OCI-M2 (cell line): ENCODE measurements around the gene MAP3K13.
"Not testable (repeated sequence)": the region's sequence is repeated elsewhere in the genome, so short reads cannot be mapped to it uniquely, and the experiment has no call there.

Experiments used
- DNase-seq: peaks from one replicate; lab custom pipeline; 2025; ENCODE audit not compliant: unreplicated experiment; lab: John Stamatoyannopoulos, UW

Gene MAP3K13

DNA sequence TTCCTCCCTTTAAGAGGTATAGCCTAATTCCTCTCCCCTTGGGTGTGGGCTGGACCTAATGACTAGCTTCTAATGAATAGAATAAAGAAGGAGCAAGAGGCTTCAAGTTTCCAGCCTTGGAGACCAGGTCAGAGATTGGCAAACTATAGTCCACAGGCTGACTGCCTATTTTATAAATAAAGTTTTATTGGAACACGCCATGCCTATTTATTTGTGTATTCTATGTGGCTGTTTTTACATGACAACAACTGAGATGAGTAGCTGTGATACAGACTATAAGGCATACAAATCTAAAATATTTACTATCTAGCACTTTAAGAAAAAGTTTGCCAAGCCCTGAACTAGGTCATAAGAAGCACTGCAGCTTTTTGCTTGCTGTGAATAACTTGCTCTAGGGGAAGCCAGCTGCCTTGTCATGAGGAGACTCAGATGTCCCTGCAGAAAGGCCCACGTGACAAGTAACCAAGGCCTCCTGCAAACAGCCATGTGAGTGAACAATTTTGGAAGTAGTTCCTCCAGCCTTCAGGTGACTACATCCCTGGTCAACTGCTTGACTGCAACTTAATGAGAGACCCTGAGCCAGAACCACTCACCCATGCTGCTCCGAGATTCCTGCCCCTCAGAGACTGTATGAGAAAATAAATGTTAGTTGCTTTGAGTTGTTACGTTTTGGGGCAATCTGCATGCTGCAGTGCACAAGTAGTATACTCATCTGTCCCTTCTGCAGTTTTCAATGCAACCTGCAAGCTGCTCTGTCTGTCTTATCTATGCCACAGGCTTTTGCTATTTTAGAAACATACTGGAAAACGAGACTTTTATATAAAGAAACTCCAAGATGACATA lies 21.1 kb upstream of the MAP3K13 start:
- no peak for DNase-seq

DNA sequence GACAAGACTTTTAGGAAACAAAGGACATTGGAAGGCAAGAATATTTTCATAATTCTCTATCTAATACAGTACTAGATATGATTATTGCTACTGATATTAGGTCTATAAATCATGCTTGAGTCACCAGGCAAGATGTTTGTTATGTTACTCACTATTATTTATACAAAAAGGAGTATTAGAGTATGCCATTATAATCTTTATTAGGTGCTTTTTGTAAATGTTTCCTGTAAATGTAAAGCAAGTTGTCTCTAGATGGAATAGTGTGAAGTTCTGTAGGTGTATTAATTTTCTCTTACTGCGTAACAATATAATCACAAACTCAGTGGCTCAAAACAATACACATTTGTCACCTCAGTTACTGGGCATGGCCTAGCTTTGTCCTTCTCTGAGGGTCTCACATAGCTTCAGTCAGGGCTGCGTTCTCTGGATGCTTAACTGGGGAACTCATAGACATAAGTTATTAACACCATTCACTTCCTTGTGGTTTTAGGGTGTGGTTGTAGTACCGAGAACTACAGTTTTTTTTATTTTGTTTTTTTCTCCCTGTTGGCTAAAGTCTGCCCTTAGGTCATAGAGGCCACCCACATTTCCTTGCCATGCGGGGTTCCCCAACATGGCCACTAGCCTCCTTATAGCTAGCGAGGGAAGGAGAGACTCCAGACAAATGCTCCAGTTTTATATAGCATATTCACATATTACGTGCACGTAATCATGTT lies 20.3 kb upstream of the MAP3K13 start:
- DNase-seq = no peak

DNA sequence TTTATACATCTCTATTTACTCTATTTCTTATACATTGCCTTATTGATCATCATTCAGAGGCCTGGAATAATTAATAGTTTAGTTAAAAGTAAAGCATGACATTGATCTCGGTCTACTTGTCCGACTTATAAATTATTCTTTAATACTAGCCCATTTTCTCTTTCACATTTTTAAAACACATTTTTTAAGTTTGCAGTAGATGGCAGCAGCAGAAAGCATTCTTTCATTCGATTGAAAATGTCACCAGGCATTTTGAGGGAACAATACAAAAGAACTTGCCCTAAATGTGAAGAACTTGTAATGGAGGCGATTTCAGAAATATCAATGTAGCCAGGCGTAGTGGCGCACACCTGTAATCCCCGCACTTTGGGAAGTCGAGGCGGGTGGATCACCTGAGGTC lies 15.5 kb upstream of the MAP3K13 start:
- no peak for DNase-seq

DNA sequence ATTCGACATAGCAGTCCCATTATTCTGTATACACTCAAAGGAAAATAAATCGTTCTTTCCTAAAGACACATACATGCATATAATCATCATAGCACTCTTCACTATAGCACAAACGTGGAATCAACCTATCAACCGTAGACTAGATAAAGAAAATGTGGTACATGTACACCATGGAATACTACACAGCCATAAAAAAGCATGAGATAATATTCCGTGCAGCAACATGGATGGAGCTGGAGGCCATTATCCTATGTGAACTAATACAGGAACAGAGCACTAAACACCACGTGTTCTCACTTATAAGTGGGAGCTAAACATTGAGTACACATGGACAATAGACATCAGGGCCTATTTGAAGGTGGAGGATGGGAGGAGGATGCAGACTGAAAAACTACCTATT lies 12.1 kb upstream of the MAP3K13 start:
- DNase-seq = no peak

DNA sequence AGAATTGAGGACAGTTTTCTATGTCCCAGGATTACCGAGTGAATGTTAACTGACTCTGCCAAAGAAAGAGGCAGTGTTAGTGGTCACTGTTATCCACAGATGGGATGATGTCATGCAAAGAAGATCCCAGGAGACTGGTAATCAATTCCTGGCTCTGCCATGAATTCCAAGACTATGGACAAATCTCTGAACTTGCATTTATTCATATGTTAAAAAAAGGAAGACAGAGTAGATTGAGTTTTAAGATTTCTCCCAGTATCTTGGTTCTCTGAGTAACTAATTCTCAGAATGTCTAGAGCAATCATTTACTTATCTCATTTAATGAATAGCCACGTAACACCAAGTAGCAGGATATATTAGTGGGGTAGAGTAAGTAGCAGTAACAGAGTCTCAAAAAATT lies 11.5 kb upstream of the MAP3K13 start:
- no peak for DNase-seq

DNA sequence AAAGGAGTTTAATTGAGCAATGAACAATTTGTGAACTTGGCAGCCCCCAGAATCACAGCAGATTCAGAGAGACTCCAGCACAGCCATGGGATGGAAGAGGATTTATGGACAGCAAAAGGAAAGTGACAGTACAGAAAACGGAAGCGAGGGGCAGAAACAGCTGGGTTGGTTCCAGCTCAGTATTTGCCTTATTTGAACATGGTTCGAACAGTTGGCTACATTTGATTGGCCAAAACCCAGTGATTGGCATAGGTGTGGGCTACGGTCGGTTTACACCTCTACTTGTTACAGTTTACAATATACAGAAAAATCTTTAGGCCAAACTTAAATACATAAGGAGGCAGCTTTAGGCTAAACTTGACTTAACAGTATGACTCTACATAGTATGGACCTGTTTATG lies 9.7 kb upstream of the MAP3K13 start:
- no peak for DNase-seq

DNA sequence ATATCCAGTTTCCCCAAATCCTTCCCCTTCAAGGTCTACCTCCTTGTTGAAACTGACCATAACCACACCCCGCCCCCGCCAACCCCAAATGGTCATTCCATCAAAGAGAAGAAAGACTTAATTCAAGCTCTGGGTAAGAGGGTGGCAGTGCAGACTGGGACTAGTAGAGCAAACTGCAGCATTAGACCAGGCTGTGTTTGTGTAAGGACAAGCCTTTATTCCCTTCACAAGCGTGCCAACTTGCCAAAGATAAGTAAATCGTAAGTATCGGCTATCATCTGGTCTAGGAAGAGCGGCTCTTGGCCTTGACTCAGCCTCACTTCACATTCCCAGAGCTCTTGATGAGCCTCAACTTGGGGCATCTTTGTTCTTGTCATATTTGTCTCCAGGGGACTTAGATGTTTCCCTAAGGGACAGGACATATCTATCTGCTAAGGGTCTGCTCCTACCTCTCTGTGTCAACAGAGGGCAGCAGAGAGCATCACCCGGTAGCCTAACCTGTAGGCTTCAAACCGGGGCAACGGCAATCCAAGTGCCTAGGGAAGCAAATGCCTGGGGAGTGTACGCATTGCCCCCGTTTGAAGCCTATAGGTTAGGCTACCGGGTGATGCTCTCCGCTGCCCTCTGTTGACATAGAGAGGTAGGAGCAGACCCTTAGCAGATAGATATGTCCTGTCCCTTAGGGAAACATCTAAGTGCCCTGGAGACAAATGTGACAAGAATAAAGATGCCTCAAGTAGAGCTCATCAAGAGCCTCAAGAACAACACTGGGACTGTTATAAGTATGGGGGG lies 8.9 kb upstream of the MAP3K13 start:
- peak; percentile 14 for DNase-seq

DNA sequence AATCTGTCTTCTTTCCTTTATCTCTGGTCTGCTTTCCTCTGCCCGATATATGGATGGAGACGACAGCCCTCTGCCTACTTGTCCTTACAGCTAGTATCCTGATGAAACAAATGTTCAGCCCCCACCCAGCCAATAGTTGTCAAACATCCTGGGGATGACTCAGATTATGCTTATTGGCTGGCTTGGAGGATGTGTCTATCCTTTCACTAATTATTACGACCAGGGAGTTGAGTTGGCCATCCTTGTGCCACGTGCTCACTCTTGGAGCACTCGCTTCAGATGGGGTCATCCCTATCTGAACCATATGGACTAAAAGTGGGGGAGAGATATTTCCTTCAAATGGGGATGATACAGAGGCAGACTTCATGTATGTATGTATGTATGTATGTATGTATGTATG lies 6.4 kb upstream of the MAP3K13 start:
- DNase-seq = no peak

DNA sequence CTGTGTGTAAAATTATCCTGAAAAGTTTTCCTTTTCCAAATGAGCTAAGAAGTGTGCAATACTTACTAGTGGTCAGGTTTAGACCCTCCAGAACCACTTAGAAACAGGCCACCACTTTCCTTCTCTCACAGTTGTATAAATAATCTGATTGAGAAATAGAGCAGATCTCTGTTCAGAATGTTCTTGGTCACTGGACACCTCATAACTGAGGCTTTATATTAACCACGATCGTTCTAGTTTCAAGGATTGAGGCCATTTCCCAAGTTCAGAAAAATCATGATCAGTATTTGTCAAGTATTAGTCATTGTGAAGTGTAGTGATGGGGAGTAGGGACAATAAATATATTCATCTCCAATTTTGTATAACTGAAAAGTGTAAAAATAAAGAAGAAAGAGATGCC lies 1.0 kb upstream of the MAP3K13 start:
- DNase-seq = no peak

DNA sequence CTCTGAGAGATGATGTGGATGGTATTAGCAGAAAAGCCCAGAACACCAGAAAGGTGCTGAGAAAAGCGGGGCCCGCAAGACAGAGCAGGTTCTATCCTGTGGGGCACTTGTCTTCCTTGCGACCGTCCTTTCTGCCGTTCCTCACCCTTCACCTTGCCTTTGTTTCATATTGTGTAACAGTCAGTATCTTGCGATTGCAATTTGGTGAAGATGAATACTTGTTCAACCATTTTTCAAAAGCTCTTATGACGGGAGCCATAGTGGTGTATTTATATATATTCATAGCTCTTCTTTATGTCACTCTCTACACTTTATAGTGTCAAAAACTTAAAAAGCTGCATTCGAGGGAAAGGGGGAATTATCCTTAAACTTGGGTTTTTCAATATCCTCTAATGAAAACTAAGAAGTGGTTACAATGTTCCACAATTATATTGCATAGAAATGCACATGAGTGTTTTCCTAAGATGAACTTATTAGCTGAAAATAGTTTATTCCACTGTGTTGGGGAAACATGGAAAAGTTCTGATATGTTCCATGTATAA lies 797 bp downstream of the MAP3K13 start:
- DNase-seq = no peak

DNA sequence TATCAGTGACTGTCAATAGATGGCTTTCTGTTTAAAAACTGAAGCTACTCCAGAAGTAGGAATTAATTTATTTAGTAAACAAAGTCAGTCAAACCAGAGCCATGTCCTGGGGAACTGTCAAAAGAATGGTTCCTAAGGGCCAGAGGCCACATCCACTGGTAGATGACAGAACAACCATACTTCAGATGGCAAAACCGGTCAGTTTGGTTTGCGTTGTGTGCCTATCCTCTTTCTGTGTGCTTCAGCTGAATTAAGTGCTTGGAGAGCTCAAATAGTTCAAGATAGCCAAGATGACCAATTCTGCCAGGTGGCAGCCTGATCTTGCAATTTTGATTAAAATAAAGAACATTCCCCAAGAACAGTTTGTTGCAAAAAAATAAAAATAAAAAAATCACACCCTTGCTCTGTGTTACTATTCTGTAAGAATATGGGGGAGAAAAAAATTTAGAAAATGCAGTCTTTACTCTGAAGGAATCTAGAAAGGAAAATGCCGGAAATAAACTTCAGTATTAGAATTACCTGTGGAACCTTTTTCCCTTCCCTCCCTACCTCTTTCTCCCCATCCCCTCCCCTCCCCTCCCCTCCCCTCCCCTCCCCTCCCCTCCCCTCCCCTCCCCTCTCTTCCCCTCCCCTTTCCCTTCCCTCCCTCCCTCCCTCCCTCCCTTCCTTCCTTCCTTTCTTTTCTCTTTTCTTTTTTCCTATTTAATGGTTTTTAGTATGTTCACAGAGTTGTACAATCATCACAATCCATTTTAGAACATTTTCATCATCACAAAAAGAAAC lies 2.5 kb downstream of the MAP3K13 start:
- DNase-seq = no peak

DNA sequence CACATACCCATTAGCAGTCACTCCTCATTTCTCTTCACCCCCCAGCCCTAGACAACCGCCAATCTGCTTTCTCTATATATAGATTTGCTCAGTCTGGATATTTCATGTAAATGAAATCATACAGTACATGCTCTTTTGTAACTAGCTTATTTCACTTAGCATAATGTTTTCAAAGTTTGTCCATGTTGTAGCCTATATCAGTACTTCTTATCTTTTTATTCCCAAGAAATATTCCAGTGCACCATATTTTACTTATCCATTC lies 3.1 kb downstream of the MAP3K13 start:
- no peak for DNase-seq

DNA sequence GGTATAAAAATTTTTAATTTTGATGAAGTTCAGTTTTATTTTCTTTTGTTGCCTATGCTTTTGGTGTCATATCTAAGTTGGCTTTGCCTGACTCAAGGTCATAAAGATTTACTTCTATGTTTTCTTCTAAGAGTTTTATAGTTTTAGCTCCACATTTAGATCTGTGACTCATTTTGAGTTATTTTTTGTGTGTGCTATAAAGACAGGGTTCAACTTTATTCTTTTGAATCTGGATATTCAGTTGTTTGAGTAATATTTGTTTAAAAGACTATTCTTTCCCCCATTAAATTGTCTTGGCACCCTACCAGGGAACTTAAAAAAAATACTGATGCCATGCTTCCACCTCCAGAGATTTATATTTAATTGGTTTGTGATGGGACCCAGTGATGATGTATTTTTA lies 4.0 kb downstream of the MAP3K13 start:
- no peak for DNase-seq

DNA sequence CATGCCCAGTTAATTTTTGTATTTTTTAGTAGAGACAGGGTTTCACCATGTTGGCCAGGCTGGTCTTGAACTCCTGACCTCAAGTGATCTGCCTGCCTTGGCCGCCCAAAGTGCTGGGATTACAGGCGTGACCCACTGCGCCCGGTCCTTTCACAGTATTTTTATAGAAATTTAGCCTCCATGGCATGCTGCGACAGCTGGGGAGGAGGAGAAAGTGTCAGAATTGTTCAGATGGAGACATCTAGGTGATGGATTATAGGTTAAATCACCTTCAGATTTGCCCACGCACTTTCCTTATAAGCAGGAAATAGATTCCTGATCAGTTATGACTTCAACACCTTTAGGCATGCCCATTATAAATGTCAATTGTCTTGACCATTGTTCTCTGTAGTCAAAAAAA lies 7.4 kb downstream of the MAP3K13 start:
- not testable (repeated sequence) for DNase-seq

DNA sequence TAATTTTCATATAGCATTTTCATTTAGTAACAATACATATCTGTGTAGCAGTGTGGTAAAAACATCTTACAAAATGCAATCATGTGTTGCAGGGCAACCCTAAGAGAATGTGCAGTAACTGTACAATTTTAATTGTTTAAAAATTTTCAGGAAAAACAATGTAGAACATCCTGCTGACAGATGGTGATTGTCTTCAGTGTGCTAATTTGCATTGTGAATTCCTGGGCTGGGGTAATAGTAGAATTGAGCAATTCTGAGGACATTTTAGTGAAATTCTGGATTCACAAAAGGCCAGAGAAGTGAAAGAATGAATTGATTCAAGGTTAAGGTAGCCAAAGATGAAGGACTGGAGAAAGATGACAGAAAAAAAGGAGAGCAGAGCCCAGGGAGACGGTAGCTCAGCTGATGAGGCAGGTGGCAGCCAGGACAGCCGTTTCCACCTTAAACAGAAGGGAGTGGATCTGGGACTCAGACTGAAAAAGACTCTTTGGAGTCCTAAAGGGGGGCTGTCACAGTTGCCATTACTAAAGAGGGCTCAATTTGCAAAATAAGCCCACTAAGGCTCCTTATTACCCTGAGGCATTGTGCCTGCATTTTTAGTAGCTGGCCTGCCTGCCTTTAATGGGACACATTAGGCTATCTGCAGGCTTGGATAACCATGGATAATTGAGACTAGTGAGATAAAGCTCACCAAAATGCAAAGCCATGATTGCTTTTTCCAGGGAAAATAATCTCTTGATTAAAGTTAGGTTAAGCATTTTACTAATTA lies 8.6 kb downstream of the MAP3K13 start:
- no peak for DNase-seq

DNA sequence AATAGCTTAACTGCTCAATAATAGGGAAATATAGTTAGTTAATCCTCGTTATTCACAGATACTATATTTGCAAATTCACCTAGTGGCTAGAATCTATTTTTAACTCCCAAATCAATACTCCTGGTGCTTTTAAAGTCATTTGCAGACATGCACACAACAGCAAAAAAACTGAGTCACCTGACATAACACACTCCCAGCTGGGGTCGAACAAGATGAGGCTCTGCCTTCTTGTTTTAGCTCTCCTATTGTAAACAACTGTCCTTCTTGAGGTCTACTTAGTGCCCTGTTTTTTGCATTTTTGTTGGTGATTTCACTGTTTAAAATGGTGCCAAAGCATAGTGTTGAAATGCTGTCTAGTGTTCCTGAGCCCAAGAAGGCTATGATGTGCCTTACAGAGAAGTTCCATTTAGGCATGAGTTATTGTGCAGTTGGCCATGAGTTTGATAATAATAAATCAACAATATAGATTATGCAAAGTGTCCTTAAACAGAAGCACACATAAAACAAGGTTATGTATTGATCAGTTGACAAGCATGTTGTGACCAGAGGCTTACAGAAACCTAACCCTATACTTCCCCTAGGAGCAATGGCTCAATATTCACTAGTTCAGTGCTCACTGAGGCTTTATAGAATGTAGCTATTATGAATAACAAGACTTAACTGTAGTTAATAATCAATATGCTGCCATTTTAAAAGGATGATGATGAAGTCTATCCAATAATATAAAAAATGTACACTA lies 18.6 kb downstream of the MAP3K13 start:
- DNase-seq = no peak

DNA sequence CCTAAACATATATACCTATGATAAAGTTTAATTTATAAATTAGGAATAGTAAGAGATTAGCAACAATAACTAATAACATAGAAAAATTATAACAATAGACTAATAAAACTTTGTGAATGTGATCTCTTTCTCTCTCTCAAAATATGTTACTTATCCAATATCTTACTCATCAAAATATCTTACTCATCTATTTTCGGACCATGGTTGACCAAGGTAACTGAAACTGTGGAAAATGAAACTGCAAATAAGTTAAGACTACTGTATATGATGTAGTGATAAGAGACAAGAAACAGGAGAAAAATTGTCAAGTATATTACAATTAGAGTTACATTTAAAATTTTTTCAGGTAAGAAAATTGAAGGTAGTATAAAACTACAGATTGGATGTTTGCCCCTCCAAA lies 19.2 kb downstream of the MAP3K13 start:
- no peak for DNase-seq

DNA sequence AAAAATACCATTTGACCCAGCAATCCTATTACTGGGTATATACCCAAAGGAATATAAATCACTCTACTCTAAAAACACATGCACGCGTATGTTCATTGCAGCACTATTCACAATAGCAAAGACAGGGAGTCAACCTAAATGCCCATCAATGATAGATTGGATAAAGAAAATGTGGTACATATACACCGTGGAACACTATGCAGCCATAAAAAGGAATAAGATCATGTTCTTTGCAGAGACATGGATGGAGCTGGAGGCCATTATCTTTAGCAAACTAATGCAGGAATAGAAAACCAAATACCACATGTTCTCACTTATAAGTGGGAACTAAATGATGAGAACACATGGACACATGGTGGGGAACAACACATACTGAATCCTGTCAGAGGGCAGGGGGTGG lies 23.6 kb downstream of the MAP3K13 start:
- not testable (repeated sequence) for DNase-seq

DNA sequence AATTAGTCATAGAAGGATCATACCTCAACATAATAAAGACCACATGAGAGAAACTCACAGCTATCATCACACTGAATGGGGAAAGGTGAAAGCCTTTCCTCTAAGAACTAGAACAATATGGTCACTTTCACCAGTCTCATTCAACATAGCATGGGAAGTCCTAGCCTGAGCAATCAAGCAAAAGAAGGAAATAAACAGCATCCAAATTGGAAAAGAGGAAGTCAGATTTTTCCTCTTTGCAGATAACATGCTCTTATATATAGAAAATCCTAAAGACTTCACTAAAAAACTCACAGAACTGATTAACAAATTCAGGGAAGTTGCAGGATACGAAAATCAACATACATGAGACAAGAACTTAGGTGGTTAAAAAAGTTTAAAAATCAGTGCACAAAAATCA lies 24.7 kb downstream of the MAP3K13 start:
- DNase-seq = no peak

DNA sequence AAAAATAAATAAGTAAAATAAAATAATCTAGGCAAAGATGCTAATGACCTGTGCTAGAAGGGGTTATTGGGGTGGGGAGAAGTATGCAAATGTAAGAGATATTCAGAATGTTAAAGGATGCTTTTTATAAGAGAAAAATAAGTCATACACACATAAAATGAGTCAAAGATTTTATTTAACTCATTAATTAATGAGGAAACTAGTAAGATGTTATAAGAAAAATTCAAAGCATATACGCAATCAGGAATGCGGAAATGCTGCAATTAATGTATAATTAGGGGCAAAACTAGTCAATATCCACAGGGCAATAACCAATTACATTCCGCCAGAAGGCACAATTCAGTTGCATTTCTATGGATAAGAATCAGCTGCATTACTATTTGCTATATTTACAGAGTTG lies 30.1 kb downstream of the MAP3K13 start:
- DNase-seq = no peak
